HL-60 (cell line): ENCODE measurements around the gene CCNYL1.

Experiments used
- DNase-seq, 2 experiments: peaks; one replicate each; pipeline ENCODE4 v3.0.0-alpha.2; 2010 to 2020; ENCODE audit warnings: low read depth in 1 of 2, low spot score in 1 of 2
- H3K27ac ChIP-seq: fragments of 250-450 bp; sonication (Bioruptor Pico); replicated peaks from 2 replicates; pipeline ENCODE4 v1.5.1; 2020; ENCODE audit warnings: mild to moderate bottlenecking, moderate library complexity
- H3K27me3 ChIP-seq: fragments of 250-450 bp; sonication (Bioruptor Pico); 2 replicates; pipeline ENCODE4 v1.5.1; 2021; ENCODE audit warnings: mild to moderate bottlenecking, moderate library complexity; ENCODE audit not compliant: insufficient read depth, poor library complexity, severe bottlenecking
- H3K4me3 ChIP-seq: replicated peaks from 2 replicates; pipeline ENCODE4 v1.5.1; 2011; ENCODE audit warnings: mild to moderate bottlenecking, control low read depth, low read length; ENCODE audit not compliant: insufficient read depth
- CTCF ChIP-seq: IDR thresholded peaks from one replicate; pipeline ENCODE4 v1.5.1; 2011; ENCODE audit warnings: low read length, control low read depth, inconsistent platforms; ENCODE audit not compliant: insufficient read depth
- GABPA ChIP-seq: IDR thresholded peaks from 2 replicates; pipeline ENCODE4 v1.6.1; 2012; ENCODE audit warnings: low read depth
- POLR2AphosphoS5 ChIP-seq: IDR thresholded peaks from 2 replicates; pipeline ENCODE4 v1.6.1; 2012; ENCODE audit warnings: low read depth
- REST ChIP-seq: IDR thresholded peaks from 2 replicates; pipeline ENCODE4 v1.6.1; 2012; ENCODE audit warnings: low read depth; ENCODE audit not compliant: insufficient replicate concordance
- SPI1 ChIP-seq: IDR thresholded peaks from 2 replicates; pipeline ENCODE4 v1.6.1; 2012; ENCODE audit warnings: low read depth, mild to moderate bottlenecking, borderline replicate concordance

The CCNYL1 gene

GRCh38 chr2:207770602-207771404, 59.4 kb downstream of the CCNYL1 start:
- TF ChIP-seq CTCF (no peak), REST (no peak), SPI1 (no peak), POLR2AphosphoS5 (no peak), GABPA (no peak)
- Histone ChIP-seq H3K4me3 (peak overlapping the region; percentile 84), H3K27me3 (no peaks in the 10 kb centered on the region), H3K27ac (no peak overlapping the region)
- no peak for DNase-seq

- no peak for DNase-seq
- H3K27ac ChIP-seq = no peak overlapping the region
- TF ChIP-seq REST (no peak), SPI1 (no peak), GABPA (no peak), POLR2AphosphoS5 (no peak), CTCF (no peak)
- no peak overlapping the region for H3K4me3 ChIP-seq
- H3K27me3 ChIP-seq = no peaks in the 10 kb centered on the region
Observed at GRCh38 chr2:207771421-207771820, 60.0 kb downstream of the CCNYL1 start.

- Histone ChIP-seq H3K27me3 (no peaks in the 10 kb centered on the region), H3K4me3 (no peak overlapping the region), H3K27ac (no peak overlapping the region)
- no peak for TF ChIP-seq GABPA
- TF ChIP-seq REST = no peak
- TF ChIP-seq POLR2AphosphoS5 = no peak
- no peak for DNase-seq
Observed at GRCh38 chr2:207772081-207772843, 60.8 kb downstream of the CCNYL1 start.
